Measurements from ENCODE around the gene ID1.

Gene ID1

GRCh38 chr20:31603822-31604566 is 1.1 kb upstream of the ID1 start:
- H3K4me3 ChIP-seq (ENCODE audit: low read depth, low read length): peak overlapping the region; percentile 88
- DNase-seq (ENCODE audit: low read depth, low spot score): no peak
- POLR2A ChIA-PET: interaction anchor here (0.7 to 3.4 kb wide), 14 partner anchors 8 to 80 kb away, joined by 3 to 51 read pairs (median 6); no protein-coding TSS in a partner anchor
- TF ChIP-seq, protein P1, sequence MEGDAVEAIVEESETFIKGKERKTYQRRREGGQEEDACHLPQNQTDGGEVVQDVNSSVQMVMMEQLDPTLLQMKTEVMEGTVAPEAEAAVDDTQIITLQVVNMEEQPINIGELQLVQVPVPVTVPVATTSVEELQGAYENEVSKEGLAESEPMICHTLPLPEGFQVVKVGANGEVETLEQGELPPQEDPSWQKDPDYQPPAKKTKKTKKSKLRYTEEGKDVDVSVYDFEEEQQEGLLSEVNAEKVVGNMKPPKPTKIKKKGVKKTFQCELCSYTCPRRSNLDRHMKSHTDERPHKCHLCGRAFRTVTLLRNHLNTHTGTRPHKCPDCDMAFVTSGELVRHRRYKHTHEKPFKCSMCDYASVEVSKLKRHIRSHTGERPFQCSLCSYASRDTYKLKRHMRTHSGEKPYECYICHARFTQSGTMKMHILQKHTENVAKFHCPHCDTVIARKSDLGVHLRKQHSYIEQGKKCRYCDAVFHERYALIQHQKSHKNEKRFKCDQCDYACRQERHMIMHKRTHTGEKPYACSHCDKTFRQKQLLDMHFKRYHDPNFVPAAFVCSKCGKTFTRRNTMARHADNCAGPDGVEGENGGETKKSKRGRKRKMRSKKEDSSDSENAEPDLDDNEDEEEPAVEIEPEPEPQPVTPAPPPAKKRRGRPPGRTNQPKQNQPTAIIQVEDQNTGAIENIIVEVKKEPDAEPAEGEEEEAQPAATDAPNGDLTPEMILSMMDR (IDR thresholded peaks at IDR 0.05; ENCODE audit: insufficient read depth, low read length, missing control alignments): no peak
- CTCF ChIA-PET: interaction anchor here (0.8 to 30.0 kb wide), 8 partner anchors 8 to 120 kb away, joined by 3 to 1856 read pairs (median 8); partner anchors contain the start of gene BCL2L1

DNA sequence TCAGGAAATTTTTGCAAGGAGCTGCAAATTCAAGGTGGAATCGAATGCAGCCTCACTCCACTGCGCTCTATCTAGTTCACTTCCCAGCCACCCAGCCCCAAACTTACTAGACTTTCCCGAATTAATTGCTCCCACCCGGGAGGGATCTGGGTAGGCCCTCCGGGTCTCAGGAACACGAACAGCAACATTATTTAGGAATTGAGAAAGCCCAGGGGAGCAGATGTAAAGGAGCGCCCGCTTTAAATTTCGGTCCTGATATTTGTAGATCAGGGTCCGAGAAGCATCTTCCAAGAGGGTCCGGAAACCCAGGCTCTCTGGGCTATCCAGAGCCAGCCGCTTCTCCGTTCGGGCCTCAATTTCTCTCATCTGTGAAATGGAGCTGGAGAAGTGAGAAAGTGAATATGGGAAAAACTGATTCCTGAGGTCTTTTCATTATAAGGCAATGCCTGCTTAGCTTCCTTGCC is 490 bp upstream of the ID1 start:
- DNase-seq (ENCODE audit: low read depth, low spot score): no peak
- CTCF ChIA-PET: interaction anchor here (0.8 to 30.0 kb wide), 7 partner anchors 8 to 117 kb away, joined by 3 to 1856 read pairs (median 10); partner anchors contain the start of gene BCL2L1
- H3K4me3 ChIP-seq (ENCODE audit: low read depth, low read length): peak overlapping the region; percentile 88
- TF ChIP-seq, protein P1 (IDR thresholded peaks at IDR 0.05; ENCODE audit: insufficient read depth, low read length, missing control alignments): no peak
- POLR2A ChIA-PET: interaction anchor here (0.6 to 3.4 kb wide), 15 partner anchors 8 to 123 kb away, joined by 3 to 51 read pairs (median 6); no protein-coding TSS in a partner anchor

- CTCF ChIA-PET: interaction anchor here (0.9 to 30.0 kb wide), 6 partner anchors 13 to 115 kb away, joined by 3 to 1856 read pairs (median 43); partner anchors contain the start of gene BCL2L1
- H3K4me3 ChIP-seq (ENCODE audit: low read depth, low read length): peak overlapping the region; percentile 88
Observed at GRCh38 chr20:31605902-31606803, 1.1 kb downstream of the ID1 start.

DNA sequence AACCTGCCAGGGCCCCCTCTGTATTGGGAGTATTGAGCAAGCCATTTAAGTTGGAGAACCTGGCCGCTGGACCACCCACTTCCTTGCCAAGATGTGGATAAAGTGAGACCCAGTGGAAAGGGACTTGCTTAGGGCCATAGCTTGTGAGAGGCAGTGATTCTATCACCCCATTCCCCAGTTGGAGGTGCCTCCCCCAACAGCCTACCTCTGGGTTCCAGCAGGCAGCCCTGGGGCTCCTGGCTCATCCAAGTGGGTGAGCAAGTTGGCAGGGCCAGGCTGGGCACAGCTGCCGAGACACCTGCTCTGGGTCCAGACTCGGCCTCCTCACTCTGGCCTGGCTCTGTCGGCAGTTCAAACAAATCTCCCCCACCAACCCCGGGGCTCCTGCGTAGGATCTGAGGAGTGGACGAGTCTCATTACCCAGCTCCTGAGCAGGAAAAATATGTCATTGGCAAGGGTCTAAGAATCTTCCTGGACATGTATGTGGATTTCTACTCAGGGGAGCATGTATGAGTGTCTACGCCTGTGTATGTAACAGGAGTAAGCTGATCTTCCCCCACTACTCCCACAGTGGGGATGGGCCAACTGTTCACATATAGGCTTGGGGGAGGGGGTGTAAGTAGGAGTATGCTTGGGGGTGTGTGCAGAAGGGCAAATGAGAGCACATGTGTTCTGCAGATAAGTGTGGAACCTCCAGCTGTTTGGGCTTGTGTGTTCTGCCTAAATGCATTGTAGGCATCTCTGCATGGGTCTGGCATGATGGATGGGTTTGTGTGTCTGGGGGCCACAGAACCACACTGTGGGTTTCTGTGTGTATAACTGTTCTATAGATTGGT is 1.9 kb downstream of the ID1 start:
- TF ChIP-seq, protein P1 (IDR thresholded peaks at IDR 0.05; ENCODE audit: insufficient read depth, low read length, missing control alignments): no peak
- DNase-seq (ENCODE audit: low read depth, low spot score): no peak
- peak overlapping the region; percentile 88 for H3K4me3 ChIP-seq (ENCODE audit: low read depth, low read length)
- ChIA-PET POLR2A (interaction anchor here (0.6 to 3.8 kb wide), 7 partner anchors 20 to 55 kb away, joined by 3 to 28 read pairs (median 6); no protein-coding TSS in a partner anchor), CTCF (interaction anchor here (0.8 to 30.0 kb wide), 6 partner anchors 14 to 147 kb away, joined by 3 to 1856 read pairs (median 40); partner anchors contain the start of gene BCL2L1)

More at GRCh38 chr20:31605902-31606803, 1.1 kb downstream of the ID1 start:
- no peak for DNase-seq (ENCODE audit: low read depth, low spot score)
- POLR2A ChIA-PET: interaction anchor here (0.6 to 3.8 kb wide), 16 partner anchors 13 to 133 kb away, joined by 3 to 51 read pairs (median 6); partner anchors contain the start of gene TPX2
- TF ChIP-seq, protein P1 (IDR thresholded peaks at IDR 0.05; ENCODE audit: insufficient read depth, low read length, missing control alignments): no peak

DNA sequence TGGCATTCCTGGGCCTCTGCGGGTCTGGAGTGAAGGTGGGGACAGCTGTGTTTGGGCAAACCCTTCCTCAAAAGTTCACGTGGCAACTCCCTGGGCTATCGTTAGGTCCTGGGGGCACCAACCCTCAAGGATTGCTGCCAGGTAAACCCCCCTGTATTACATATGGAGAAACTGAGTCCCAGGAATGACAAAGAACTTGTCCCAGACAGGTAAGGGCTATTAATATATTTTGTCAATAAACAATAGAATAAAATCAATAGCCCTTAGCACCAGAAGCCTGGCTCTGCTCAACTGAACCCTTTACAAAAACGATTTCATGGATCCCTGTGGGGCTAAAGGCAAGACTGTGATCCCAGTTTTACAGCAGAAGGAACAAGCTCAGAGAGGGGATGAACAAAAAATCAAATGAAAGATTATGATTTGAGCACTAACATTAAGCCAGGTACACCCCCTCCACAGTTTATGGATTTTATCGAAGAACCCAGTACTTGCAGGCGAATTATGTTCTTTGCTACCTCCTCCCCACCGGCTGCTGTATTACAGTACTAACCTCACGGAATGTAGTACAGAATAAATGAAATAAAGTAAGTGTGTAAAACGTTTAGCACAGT is 2.7 kb downstream of the ID1 start:
- CTCF ChIA-PET: interaction anchor here (0.8 to 30.0 kb wide), 7 partner anchors 13 to 148 kb away, joined by 3 to 1856 read pairs (median 5); partner anchors contain the start of gene BCL2L1
- DNase-seq (ENCODE audit: low read depth, low spot score): no peak
- TF ChIP-seq, protein P1 (IDR thresholded peaks at IDR 0.05; ENCODE audit: insufficient read depth, low read length, missing control alignments): no peak
- peak overlapping the region; percentile 88 for H3K4me3 ChIP-seq (ENCODE audit: low read depth, low read length)
- POLR2A ChIA-PET: interaction anchor here (1.0 to 3.8 kb wide), 5 partner anchors 21 to 54 kb away, joined by 3 to 28 read pairs (median 3); no protein-coding TSS in a partner anchor
